Measurements from ENCODE around the gene HIP1. TPM values are rescaled to one million over a fixed set of nuclear protein-coding genes. Genes with fewer than 3 reads are reported as not detected.

Gene HIP1
- total RNA-seq, 4 donors from 2014 or later, result 12.6 to 43.3 (median 31.1) TPM

DNA sequence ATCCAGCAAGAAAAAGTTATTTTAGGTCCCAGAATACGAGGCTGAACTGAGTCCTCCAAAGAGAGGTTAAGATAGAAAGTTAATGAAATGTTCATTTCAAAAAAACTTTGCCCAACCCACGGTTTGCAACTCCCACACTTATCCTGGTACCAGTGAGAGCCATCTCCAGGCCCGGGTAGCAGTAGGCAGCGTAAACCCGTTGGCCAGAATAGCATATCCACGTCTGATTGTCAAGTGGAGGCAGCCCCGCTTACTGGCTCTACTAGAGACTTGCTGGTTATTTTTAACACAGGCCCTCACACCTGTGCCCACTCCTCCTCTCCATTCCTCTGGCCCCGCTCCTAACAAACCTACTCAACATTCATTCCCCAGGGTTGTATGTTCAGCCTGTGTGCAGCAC, 109.7 kb downstream of the HIP1 start:
- TF ChIP-seq, protein P1, sequence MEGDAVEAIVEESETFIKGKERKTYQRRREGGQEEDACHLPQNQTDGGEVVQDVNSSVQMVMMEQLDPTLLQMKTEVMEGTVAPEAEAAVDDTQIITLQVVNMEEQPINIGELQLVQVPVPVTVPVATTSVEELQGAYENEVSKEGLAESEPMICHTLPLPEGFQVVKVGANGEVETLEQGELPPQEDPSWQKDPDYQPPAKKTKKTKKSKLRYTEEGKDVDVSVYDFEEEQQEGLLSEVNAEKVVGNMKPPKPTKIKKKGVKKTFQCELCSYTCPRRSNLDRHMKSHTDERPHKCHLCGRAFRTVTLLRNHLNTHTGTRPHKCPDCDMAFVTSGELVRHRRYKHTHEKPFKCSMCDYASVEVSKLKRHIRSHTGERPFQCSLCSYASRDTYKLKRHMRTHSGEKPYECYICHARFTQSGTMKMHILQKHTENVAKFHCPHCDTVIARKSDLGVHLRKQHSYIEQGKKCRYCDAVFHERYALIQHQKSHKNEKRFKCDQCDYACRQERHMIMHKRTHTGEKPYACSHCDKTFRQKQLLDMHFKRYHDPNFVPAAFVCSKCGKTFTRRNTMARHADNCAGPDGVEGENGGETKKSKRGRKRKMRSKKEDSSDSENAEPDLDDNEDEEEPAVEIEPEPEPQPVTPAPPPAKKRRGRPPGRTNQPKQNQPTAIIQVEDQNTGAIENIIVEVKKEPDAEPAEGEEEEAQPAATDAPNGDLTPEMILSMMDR (IDR thresholded peaks at IDR 0.05; ENCODE audit: low read depth), result no peak

DNA sequence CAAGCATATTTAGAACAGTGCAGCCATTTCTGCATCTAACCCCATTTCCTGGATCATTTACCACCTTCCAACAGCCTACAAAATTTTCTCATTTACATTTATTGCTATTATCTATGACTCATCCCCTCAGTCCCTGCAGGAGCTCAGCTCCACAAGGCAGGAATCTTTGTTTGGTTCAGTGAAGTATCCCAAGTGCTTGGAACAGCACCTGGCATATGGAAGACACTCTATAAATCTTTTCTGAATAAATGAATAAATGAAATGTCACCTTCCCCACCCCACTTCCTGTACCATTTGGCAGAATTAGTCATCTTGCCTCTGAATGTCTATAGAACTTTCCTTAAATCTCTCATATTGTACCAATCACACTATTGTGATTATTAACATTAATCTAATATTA, 110.7 kb downstream of the HIP1 start:
- TF ChIP-seq, protein P1 (IDR thresholded peaks at IDR 0.05; ENCODE audit: low read depth), result no peak

DNA sequence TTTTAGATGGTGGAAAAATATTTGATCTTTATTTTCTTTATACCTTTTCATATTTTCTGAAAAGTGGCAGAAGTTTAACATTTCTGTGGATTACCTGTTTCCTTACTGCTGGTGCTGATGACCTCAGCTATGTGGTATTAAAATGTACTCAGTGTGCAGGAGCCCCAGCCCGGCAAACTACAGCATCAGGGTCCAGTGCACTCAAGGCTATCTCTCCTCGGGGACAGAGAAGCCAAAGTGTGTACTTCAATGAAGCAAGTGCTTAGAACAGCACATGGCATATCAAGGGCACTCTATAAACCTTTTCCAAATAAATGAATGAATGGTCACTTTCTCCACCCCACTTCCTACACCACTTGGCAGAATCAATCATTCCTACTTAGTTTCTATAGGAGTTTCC, 111.8 kb downstream of the HIP1 start:
- TF ChIP-seq, protein P1 (IDR thresholded peaks at IDR 0.05; ENCODE audit: low read depth), result no peak

DNA sequence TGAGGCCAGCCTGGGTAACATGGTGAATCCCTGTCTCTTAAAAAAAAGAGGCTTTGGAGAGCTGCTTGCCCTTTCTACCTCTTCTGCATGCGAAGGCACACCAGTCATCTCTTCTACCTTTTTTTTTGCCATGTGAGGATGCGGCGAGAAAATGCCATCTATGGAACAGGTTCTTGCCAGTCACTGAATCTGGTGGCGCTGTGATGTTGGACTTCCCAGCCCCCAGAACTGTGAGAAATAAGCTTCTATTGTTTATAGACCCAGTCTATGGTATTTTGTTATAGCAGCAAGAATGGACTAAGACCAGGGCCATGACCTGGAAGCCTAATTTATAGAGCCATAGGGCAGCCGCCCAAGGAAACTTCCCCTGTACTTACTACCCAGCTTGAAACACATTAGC, 112.9 kb downstream of the HIP1 start:
- TF ChIP-seq, protein P1 (IDR thresholded peaks at IDR 0.05; ENCODE audit: low read depth), result no peak

DNA sequence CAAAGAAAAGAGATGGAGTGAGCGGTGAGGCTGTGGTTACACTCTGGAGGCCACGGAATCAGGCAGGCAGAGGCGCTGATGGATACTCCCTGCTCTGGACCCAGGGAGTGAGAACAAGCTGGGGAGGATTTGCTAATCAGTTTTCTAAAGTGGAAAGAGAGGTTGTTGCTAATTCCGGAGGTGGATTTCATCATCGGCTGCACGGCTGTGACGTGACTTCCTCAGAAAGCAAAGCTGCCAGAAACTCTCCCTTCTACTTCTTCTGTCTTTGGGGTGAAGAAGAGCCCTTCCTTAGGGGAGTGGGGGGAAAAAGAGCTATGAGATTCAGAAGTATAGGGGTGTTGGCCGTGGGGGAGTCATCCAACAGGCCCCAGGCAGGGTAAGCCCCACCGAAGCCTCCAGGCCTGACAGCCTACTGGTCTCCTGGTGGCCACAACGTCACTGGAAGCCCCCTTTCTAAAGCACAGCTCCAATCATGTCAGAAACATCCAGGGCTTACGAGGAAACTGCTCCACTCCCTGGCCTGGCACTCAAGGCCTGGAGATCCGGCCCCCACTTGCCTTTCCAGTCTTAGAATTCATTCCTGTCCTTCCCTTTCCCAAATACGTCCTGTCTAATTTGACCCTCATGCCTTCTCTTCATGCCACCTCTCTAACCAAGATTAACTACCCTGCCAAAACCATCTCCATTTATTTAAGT, 114.5 kb downstream of the HIP1 start:
- TF ChIP-seq, protein P1 (IDR thresholded peaks at IDR 0.05; ENCODE audit: low read depth), result no peak

DNA sequence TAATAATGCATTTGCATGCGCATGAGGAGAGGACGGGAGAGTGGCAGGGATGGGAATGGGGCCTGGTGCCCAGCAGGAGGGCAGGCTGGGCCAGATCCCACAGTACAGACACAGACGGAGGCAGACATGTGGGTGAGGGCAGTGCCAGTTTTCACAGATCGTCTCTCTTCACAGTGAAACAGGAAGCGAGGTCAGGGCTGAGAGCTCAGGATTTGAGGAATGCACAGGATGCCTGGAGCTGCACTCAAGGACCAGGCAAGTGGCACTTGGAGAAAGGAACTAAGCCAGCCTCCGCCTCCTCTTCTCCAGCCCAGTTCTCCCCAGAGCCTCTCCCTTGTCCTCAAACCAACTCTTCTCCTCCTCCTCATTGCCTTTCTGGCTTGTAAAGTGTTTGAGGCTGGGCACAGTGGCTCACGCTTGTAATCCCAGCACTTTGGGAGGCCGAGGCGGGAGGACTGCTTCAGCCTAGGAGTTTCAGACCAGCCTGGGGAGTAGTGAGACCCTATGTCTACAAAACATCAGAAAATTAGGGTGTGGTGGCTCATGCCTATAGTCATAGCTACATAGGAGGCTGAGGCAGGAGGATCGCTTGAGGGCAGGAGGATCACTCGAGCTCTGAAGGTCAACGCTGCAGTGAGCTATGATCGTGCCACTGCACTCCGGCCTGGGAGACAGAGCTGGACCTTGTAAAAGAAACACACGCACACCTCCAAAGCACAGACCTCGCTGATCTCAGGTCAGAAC, 115.2 kb downstream of the HIP1 start:
- TF ChIP-seq, protein P1 (IDR thresholded peaks at IDR 0.05; ENCODE audit: low read depth), result no peak

DNA sequence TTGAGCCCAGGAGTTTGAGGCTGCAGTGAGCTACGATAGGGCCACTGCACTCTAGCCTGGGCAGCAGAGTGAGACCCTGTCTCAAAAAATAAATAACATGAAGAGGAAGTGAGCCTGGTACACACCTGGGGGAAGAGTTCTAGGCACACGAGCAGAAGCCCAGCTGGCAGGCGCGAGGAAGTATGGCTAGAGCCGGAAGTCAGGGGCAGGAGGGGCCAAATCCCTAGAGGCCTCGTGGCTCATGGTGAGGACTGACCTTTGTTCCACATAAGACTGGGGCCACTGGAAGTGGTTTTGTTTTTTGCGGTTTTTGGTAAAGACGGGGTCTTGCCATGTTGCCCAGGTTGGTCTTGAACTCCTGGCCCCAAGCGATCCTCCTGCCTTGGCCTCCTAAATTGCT, 117.6 kb downstream of the HIP1 start:
- TF ChIP-seq, protein P1 (IDR thresholded peaks at IDR 0.05; ENCODE audit: low read depth), result no peak
